Stimulated activated CD4-positive, alpha-beta T cell treated with anti-CD3 and anti-CD28 coated beads, Interleukin-12 subunit alpha, Interleukin-12 subunit beta, amount 100 ng/mL, for 24 hours (primary cell): ENCODE measurements around the gene TNIP1.

Source experiments
- DNase-seq, 2 experiments: peaks; one replicate each; pipeline ENCODE4 v3.0.0-alpha.2; 2020; ENCODE audit warnings: low read depth in 2 of 2

TNIP1 gene

GRCh38 chr5:151106043-151106442 lies 25.2 kb upstream of the TNIP1 start:
- no peak for DNase-seq

GRCh38 chr5:151105561-151105960 lies 24.7 kb upstream of the TNIP1 start:
- no peak for DNase-seq

- DNase-seq, result no peak
These were observed 24.0 kb upstream of the TNIP1 start for GRCh38 chr5:151104795-151105194.

GRCh38 chr5:151101746-151102145 lies 20.9 kb upstream of the TNIP1 start:
- no peak for DNase-seq

- DNase-seq, result no peak
These were observed 20.3 kb upstream of the TNIP1 start for GRCh38 chr5:151101151-151101550.

GRCh38 chr5:151100681-151101080 lies 19.8 kb upstream of the TNIP1 start:
- no peak for DNase-seq

- no peak for DNase-seq
These were observed 17.9 kb upstream of the TNIP1 start for GRCh38 chr5:151098768-151099121.

GRCh38 chr5:151097820-151098767 lies 17.3 kb upstream of the TNIP1 start:
- DNase-seq, result no peak

GRCh38 chr5:151097061-151097460 lies 16.2 kb upstream of the TNIP1 start:
- DNase-seq, result no peak

GRCh38 chr5:151096001-151096373 lies 15.2 kb upstream of the TNIP1 start:
- no peak for DNase-seq

- no peak for DNase-seq
These were observed 14.6 kb upstream of the TNIP1 start for GRCh38 chr5:151095341-151096000.

GRCh38 chr5:151094852-151095245 lies 14.0 kb upstream of the TNIP1 start:
- no peak for DNase-seq

- peak in 1 of 2 experiments; percentile 63 for DNase-seq
These were observed 13.4 kb upstream of the TNIP1 start for GRCh38 chr5:151094030-151094851.

GRCh38 chr5:151093476-151093889 lies 12.6 kb upstream of the TNIP1 start:
- DNase-seq, result no peak

GRCh38 chr5:151092762-151093161 lies 11.9 kb upstream of the TNIP1 start:
- DNase-seq, result no peak

GRCh38 chr5:151089726-151090125 lies 8.9 kb upstream of the TNIP1 start:
- no peak for DNase-seq

- DNase-seq, result no peak
These were observed 8.2 kb upstream of the TNIP1 start for GRCh38 chr5:151088986-151089385.

- no peak for DNase-seq
These were observed 6.7 kb upstream of the TNIP1 start for GRCh38 chr5:151087486-151087885.

GRCh38 chr5:151086905-151087360 lies 6.1 kb upstream of the TNIP1 start:
- DNase-seq, result peak; percentile 59 to 63

GRCh38 chr5:151086192-151086869 lies 5.5 kb upstream of the TNIP1 start:
- no peak for DNase-seq

GRCh38 chr5:151085517-151086041 lies 4.7 kb upstream of the TNIP1 start:
- DNase-seq, result peak in 1 of 2 experiments; percentile 17
